K562 treated with DMSO at 1 percent for 48 hours (cell line): ENCODE results near the gene CCDC13. TPM values are rescaled to one million over a fixed set of nuclear protein-coding genes. Genes with fewer than 3 reads are reported as not detected.

Experiments
- total RNA-seq: library from RNA; unstranded; fragments of 300-600 nt; gene quantifications from 2 replicates; pipeline ENCODE4 v1.2.3, GENCODE V29; 2022; ENCODE audit warnings: low replicate concordance; ENCODE audit errors: extremely low read depth

CCDC13 gene, protein sequence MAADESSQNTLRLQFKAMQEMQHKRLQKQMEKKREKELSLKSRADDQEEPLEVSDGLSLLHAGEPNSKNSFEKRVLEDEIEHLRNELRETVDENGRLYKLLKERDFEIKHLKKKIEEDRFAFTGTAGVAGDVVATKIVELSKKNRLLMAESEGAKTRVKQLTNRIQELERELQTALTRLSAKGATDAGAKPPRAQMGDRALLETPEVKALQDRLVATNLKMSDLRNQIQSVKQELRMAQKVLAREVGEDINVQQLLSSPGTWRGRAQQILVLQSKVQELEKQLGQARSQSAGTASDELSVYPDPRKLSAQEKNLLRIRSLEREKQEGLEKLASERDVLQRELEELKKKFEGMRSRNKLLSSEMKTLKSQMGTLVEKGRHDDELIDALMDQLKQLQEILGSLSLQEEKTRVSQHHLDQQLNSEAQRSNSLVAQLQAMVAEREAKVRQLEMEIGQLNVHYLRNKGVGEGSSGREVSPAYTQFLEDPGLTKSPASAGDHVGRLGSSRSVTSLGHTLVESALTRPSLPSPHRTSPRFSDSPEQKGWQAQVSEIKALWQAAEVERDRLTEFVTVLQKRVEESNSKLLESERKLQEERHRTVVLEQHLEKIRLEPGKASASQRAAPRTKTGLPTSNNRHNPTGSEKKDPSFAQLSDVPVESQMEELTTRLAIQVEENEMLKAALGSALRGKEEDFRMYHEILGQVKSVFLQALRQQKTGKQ
- not detected in 2 replicates for total RNA-seq

DNA sequence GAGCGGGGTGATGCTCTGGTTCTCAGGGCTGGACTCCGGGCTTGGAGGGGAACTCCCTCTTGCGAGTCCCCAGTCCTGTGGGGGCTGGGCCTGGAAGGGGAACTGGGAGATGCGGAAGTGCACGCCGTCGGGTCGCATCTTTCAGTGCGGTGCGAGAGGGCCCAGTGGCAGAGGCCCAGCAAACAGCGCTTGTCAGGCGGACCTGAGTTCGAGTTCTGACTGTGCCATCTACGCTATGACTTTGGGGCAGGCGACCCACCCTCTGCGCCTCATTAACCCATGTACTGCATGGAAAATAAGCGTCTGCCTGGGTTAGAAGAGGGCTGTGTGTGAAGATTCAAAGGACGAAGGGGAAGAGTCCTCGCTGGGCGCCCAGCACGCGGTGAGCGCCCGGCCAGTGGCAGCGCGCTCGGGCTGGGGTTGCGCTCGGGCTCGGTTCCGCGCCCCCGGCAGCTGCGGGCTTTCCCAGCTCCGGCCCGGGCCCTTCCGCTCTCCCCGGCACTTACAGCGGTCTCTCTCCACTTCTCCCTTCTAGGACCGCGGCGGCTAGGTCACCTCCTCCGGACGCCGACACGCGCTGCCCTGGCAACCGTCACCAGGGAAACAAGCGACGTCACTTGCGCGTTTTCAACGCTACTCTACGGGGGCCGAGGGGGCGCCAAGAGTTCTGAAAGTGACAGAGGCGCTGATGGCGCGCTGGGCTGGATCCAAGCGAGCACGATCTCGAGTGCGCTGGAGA is at the start of gene CCDC13:
CCDC13 (minus strand) TSS at position 584 of the 739 bp plus-strand sequence. CDS start 14,908 bp downstream, outside the sequence.

DNA sequence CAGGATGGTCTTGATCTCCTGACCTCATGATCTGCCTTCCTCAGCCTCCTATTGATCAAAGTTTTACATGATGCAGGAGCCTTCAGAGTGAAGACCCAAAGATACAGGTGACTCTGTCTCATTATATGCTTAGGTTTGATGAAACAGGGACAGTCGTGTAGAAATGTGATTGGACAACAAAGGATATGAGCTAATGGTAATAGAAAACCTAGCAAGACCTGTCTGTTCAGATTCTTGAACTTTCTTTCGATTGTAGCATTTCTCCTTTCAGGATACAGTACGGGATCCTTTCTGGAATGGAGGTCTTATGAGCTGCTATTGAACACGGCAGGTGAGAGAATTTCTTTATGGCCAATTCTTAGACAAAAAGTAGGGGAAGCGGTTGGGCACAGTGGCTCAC is 36.1 kb upstream of the CCDC13 start, which contains the start of gene ACKR2:
ACKR2 (plus strand) TSS at position 244 of the 400 bp plus-strand sequence. CDS start 55,058 bp downstream, outside the sequence.

GRCh38 chr3:42804106-42804830 is 31.2 kb upstream of the CCDC13 start, which contains the start of gene HIGD1A:
TSS of gene HIGD1A (minus strand) at chr3:42804490. CDS start at chr3:42794253, 10,237 bp downstream.

Other genes starting within 250 kb of the CCDC13 start
- gene SEC22C, start 191.3 kb downstream of the CCDC13 start, total RNA-seq = not detected in 2 replicates
- gene SS18L2, start 182.4 kb downstream of the CCDC13 start, total RNA-seq = not detected in 2 replicates
- gene NKTR, start 172.6 kb downstream of the CCDC13 start, total RNA-seq = not detected in 2 replicates
- gene ZBTB47, start 119.6 kb downstream of the CCDC13 start, total RNA-seq = not detected in 2 replicates
- gene KLHL40, start 87.7 kb downstream of the CCDC13 start, total RNA-seq = not detected in 2 replicates
- gene HHATL, start 70.5 kb downstream of the CCDC13 start, total RNA-seq = not detected in 2 replicates
- not detected in 2 replicates for gene HIGD1A, start 31.2 kb upstream of the CCDC13 start, total RNA-seq
- not detected in 2 replicates for gene ACKR2, start 36.2 kb upstream of the CCDC13 start, total RNA-seq
- gene CYP8B1, start 102.6 kb upstream of the CCDC13 start, total RNA-seq = not detected in 2 replicates
- not detected in 2 replicates for gene ZNF662, start 132.9 kb upstream of the CCDC13 start, total RNA-seq
- gene GASK1A, start 206.1 kb upstream of the CCDC13 start, total RNA-seq = not detected in 2 replicates